A204.1 (cell line): ENCODE results near the gene RNU1-3.
"Not testable (repeated sequence)": the region's sequence is repeated elsewhere in the genome, so short reads cannot be mapped to it uniquely, and the experiment has no call there.

Source experiments
- FAIRE-seq: peaks from 2 replicates; lab custom pipeline; 2012; peaks lifted over from hg19 to GRCh38; lab: Jason Lieb, UNC

Gene RNU1-3

GRCh38 chr1:16651560-16651959, 15.2 kb downstream of the RNU1-3 start:
- FAIRE-seq: not testable (repeated sequence)

- not testable (repeated sequence) for FAIRE-seq
These were observed 16.8 kb downstream of the RNU1-3 start for GRCh38 chr1:16649960-16650359.

GRCh38 chr1:16649390-16649789, 17.4 kb downstream of the RNU1-3 start:
- FAIRE-seq: not testable (repeated sequence)

GRCh38 chr1:16648756-16649155, 18.0 kb downstream of the RNU1-3 start:
- FAIRE-seq: not testable (repeated sequence)

GRCh38 chr1:16648250-16648649, 18.5 kb downstream of the RNU1-3 start:
- FAIRE-seq: not testable (repeated sequence)

- not testable (repeated sequence) for FAIRE-seq
These were observed 19.3 kb downstream of the RNU1-3 start for GRCh38 chr1:16647179-16648176.

- FAIRE-seq: not testable (repeated sequence)
These were observed 20.0 kb downstream of the RNU1-3 start for GRCh38 chr1:16646716-16647115.

- FAIRE-seq: not testable (repeated sequence)
These were observed 20.6 kb downstream of the RNU1-3 start for GRCh38 chr1:16646061-16646664.

- FAIRE-seq: not testable (repeated sequence)
These were observed 21.3 kb downstream of the RNU1-3 start for GRCh38 chr1:16645271-16646060.

GRCh38 chr1:16644482-16645270, 22.1 kb downstream of the RNU1-3 start:
- not testable (repeated sequence) for FAIRE-seq

- FAIRE-seq: no peak
These were observed 22.6 kb downstream of the RNU1-3 start for GRCh38 chr1:16644193-16644481.

GRCh38 chr1:16643476-16644192, 23.1 kb downstream of the RNU1-3 start:
- not testable (repeated sequence) for FAIRE-seq

- FAIRE-seq: not testable (repeated sequence)
These were observed 23.7 kb downstream of the RNU1-3 start for GRCh38 chr1:16643001-16643411.

- not testable (repeated sequence) for FAIRE-seq
These were observed 24.5 kb downstream of the RNU1-3 start for GRCh38 chr1:16642025-16642966.

- FAIRE-seq: not testable (repeated sequence)
These were observed 25.4 kb downstream of the RNU1-3 start for GRCh38 chr1:16641159-16641975.

GRCh38 chr1:16639091-16640031, 27.4 kb downstream of the RNU1-3 start:
- not testable (repeated sequence) for FAIRE-seq

GRCh38 chr1:16637941-16638778, 28.6 kb downstream of the RNU1-3 start:
- FAIRE-seq: not testable (repeated sequence)
